Activated CD4-positive, alpha-beta T cell treated with anti-CD3 and anti-CD28 coated beads, Interleukin-10, Interleukin-2, amounts not matched to agents 100 ng/mL and 50 ng/mL, durations not matched to agents 16 hours and 8 hours (primary cell): ENCODE measurements around the gene ERI2.

ENCODE experiments used
- DNase-seq: peaks from one replicate; pipeline ENCODE4 v3.0.0-alpha.2; 2020

Gene ERI2

GRCh38 chr16:20806168-20807050 is at the start of gene ERI2, which contains the start of gene REXO5:
Gene ERI2, minus strand, starts transcription at chr16:20806472. Its CDS starts 42 bp downstream, at chr16:20806430.
Gene REXO5, plus strand, starts transcription at chr16:20806527. Its CDS starts 427 bp downstream, at chr16:20806954.
- peak; percentile 88 for DNase-seq

- no peak for DNase-seq
Observed at GRCh38 chr16:20854963-20855362, 48.7 kb upstream of the ERI2 start.

DNA sequence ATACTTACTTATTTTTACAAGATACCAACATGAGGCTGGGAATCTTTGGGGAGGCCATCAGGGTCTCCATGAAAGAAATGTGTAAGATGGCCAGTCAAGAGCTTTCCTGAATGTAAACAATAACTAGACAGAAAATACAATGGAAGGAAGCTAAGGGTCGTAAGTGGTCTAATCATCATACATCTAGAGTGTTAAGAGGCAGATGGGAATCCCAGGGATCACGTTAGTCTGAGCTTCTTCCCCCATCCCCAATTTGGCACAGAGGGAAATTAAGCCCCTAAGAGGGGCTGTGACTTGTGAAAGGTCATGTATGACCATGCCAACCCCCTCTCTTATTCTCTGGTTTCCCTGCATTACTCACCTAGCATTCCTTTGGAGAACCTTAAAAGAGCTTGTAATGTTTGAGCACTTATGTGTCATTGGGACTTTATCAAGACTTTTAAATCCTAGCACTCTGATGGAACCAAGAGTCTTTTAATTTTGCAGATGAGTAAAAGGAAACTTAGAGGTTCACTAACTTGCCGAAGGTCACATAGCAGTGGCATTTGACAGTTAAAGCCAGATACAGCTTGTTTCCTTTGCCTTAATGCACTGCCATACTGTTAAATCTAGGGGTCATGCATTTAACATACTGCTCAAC is 47.8 kb upstream of the ERI2 start:
- DNase-seq, result no peak

GRCh38 chr16:20853143-20853542 is 46.9 kb upstream of the ERI2 start:
- DNase-seq, result no peak

GRCh38 chr16:20851601-20852000 is 45.3 kb upstream of the ERI2 start:
- no peak for DNase-seq

DNA sequence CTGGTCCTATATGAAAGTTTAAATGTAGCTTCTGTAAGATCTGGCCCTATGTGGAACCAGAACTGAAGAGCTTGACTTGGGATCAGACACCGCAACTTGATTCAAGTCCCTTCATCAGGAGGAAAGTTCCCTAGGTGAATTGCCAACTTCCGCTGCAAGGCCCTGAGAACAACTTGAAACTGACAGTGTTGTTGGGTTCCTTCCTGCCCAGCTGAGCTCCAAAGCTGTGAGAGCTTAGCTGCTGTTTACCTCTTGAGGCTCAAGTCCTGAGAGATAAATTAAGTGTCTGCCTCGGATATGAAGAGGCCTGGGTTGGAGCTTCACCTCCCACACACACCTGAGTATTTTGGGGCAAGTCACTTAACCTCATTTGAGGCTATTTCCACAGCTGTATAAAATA is 44.7 kb upstream of the ERI2 start:
- no peak for DNase-seq

GRCh38 chr16:20849589-20850390 is 43.5 kb upstream of the ERI2 start:
- peak; percentile 60 for DNase-seq

DNA sequence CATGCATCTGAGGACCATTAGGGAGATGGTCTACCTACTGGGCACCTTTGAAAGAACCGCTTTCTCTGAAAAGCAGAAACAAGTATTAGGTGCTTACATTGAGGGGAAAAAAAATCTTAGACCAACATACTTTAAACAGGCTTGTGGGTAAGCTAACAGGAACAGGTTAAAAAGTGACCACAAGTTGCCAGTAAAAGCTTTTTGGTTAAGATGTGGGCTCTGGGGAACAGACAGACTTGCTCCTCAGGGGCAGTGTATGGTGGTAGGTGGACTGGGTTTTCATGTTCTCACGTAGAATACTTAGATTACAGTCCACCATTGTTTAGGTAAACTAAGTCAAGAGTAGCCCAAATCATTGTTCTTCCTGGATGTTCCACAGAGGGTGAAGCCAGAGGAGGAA is 41.3 kb upstream of the ERI2 start:
- no peak for DNase-seq

DNA sequence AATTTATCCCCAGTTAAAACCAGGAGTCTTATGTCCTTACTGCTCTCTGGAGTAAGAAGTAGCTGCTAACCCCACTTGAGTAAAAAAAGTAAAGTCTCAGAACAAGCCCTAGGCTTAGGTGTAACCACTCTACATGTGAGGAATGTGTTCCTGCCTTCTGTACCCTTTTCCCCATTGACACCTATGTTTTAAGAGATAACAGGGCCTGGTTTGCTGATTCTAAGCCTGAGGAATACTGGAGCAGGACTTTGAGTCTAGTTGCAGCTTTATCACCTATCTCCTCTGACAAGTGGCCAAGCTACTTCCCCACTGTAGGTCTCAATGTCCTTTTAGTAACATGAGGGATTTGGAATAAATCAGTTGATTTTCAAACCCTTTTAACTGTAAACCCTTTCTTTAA is 40.3 kb upstream of the ERI2 start:
- no peak for DNase-seq

DNA sequence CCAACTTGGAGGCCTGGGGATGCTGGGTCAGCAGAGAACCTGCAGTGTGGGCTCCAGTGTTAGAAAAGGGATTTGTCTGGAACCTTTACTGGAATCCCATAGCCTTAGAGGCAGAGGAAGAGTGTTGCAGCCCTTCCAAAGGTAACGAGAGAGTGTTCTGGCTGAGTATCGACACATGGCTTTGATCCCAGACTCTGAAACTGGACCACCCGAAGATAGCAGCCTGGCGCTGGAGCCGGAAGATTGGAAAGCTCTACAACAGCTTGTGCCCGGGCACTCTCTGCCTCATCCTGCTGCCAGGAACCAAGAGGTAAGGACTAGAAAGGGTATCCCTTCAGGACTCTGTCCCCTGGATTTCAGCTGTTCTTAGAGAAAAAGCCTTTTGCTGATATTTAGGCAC is 39.8 kb upstream of the ERI2 start:
- no peak for DNase-seq

GRCh38 chr16:20844588-20844987 is 38.3 kb upstream of the ERI2 start:
- no peak for DNase-seq

DNA sequence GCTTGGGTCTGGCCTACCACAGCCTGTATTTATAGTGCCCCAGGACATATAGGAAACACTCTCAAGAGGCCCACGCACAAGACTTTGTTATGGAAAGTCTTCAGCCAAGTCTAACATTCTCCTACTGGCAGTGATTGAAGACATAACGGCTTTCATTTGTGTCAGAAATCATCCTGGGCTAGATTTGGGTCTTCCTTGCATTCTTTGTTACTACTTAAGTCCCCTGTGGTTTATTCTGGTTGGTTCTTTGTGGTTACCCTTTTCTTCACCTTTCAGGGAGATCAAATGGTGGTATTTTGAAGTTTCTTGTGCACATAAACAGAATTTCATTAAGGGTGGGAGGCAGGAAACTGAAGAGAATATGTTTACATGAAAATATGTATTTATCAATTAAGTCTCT is 37.8 kb upstream of the ERI2 start:
- no peak for DNase-seq

- DNase-seq, result no peak
Observed at GRCh38 chr16:20839504-20839903, 33.2 kb upstream of the ERI2 start.

- DNase-seq, result no peak
Observed at GRCh38 chr16:20838240-20838639, 32.0 kb upstream of the ERI2 start.

DNA sequence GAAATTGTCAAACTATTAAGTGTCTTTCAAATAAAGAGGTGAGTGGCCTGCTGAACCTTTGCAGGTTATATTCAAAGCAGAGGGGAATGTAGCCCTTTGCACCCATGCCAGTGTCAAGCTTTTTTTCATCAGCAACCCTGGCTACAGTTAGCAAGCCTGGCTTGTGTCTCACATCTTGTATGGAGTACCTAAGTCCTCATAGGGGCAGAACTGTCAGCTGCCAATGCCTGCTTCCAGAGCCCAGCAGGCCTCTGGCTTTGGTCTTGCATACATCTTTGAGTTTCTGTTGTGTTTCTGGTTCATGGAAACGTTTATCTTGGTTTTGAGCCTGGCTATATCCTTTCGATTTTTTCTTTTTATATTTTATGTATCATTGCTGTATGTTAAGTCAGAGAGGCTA is 26.8 kb upstream of the ERI2 start:
- DNase-seq, result no peak

GRCh38 chr16:20830372-20830771 is 24.1 kb upstream of the ERI2 start:
- no peak for DNase-seq

DNA sequence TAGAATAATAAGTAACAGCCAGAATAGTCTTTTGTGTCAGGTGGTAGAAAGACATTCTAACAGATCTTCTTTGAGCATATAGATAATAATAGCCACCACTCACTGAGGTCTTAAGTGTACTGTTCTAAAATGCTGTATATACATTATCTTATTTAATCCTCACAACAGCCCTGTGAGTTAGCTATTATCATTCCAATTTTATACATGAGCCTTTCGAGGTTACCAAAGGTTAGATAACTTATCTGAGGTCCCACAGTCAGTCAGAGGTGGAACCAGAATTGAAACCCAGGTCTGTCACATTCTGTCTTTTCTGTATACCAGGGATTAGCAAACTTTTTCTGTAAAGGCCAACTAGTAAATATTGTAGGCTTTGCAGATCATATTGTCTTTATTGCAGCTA is 23.3 kb upstream of the ERI2 start:
- DNase-seq, result no peak

DNA sequence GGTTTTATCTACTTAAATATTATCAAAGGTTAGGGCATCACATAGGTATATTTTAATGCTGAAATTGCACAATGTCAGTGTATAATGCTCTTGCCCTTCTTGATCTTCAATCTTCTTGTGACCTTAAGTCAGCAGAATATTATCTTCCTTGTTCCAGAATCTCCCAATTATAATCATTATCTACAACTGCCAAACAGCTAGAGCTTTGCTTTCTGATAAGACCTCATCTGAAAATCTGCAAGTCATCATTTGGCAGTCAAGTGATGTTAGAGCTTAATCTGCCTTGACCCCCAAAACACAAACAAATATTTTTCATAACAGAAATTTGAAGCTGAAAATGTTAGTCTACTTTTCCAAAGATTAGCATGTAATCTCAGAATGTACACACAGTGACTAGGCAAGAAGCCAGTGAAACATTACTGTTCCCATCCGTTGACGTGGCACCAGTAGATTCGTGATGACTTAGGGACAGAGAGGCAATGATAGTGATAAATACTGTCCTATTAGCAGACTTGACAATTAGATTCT is 19.8 kb upstream of the ERI2 start:
- DNase-seq, result no peak

- no peak for DNase-seq
Observed at GRCh38 chr16:20822521-20823325, 16.5 kb upstream of the ERI2 start.

DNA sequence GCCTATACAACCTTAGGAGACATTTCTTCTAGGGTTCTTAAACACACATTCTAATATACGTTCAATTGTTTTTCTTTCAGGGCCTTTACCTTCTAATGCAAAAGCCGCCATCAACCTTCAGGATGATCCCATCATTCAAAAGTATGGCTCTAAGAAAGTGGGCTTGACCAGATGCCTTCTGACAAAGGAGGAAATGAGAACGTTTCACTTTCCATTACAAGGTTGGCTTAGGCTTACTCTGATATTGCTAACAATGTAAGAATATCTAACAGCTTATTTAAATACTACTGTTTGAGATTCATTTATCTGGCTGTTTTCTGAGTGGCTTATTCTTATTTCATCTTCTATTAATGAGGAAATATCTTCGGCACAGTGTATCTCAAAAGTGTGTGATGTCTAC is 15.4 kb upstream of the ERI2 start:
- DNase-seq, result no peak

- no peak for DNase-seq
Observed at GRCh38 chr16:20818929-20819585, 12.8 kb upstream of the ERI2 start.

DNA sequence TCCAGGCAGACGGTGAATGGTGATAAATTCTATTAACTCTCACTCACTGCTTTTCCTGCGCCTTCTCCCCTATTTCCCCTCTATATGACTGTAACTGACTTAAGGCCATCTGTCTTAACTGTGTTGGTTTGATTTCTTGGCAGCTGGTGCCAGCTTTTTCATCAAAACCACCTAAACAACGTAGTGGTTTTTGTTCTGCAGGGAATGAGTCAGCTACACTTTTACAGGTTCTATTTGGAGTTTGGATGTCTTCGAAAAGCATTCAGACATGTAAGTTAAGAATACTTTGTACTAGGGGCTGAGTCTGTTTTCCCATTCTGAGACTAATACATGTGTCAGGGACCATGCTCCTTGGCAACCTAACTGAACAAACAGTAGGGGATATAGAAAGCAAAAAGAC is 8.5 kb upstream of the ERI2 start:
- DNase-seq, result peak; percentile 75
